OCI-LY1 (cell line): ENCODE data around the gene ST6GALNAC5.
"Not testable (repeated sequence)": the region's sequence is repeated elsewhere in the genome, so short reads cannot be mapped to it uniquely, and the experiment has no call there.

Source experiments
- H2AFZ ChIP-seq: fragments of 200-600 bp; sonication (generic), shearing (Covaris generic); 2 replicates; pipeline ENCODE4 v1.6.0; 2014; ENCODE audit warnings: antibody characterized with exemption, mild to moderate bottlenecking, low read length
- H3F3A ChIP-seq: fragments of 200-600 bp; sonication (generic), shearing (Covaris generic); 2 replicates; pipeline ENCODE4 v1.6.0; 2014; ENCODE audit warnings: mild to moderate bottlenecking, antibody characterized with exemption, low read length, moderate library complexity; ENCODE audit not compliant: insufficient read depth
- H3K27ac ChIP-seq: fragments of 200-600 bp; sonication (generic); 2 replicates; pipeline ENCODE4 v1.5.1; 2014; ENCODE audit warnings: low read length, mixed run types, mild to moderate bottlenecking, low read depth; ENCODE audit not compliant: poor library complexity, severe bottlenecking
- H3K27me3 ChIP-seq: fragments of 200-600 bp; sonication (generic); 2 replicates; pipeline ENCODE4 v1.6.0; 2014; ENCODE audit warnings: antibody characterized with exemption, mild to moderate bottlenecking, low read length, moderate library complexity; ENCODE audit not compliant: insufficient read depth
- H3K36me3 ChIP-seq: fragments of 200-600 bp; sonication (generic); 2 replicates; pipeline ENCODE4 v1.6.1; 2014; ENCODE audit warnings: mild to moderate bottlenecking, antibody characterized with exemption, low read length, moderate library complexity, mixed read lengths; ENCODE audit not compliant: insufficient read depth
- H3K4me1 ChIP-seq: fragments of 200-600 bp; sonication (generic); 2 replicates; pipeline ENCODE4 v1.5.1; 2014; ENCODE audit warnings: mild to moderate bottlenecking, low read length, moderate library complexity; ENCODE audit not compliant: insufficient read depth, severe bottlenecking
- H3K4me2 ChIP-seq: fragments of 200-600 bp; sonication (generic), shearing (Covaris generic); 2 replicates; pipeline ENCODE4 v1.6.1; 2014; ENCODE audit warnings: low read length
- H3K4me3 ChIP-seq: fragments of 200-600 bp; sonication (generic); 2 replicates; pipeline ENCODE4 v1.5.1; 2014; ENCODE audit warnings: low read length, low read depth, mild to moderate bottlenecking, mixed read lengths; ENCODE audit not compliant: poor library complexity, severe bottlenecking
- H3K79me2 ChIP-seq: fragments of 200-600 bp; shearing (Covaris generic); 2 replicates; pipeline ENCODE4 v1.6.1; 2016; ENCODE audit warnings: mixed run types, low read length, mixed read lengths; ENCODE audit not compliant: insufficient read depth
- H3K9ac ChIP-seq: fragments of 200-600 bp; sonication (generic), shearing (Covaris generic); 2 replicates; pipeline ENCODE4 v1.6.1; 2014; ENCODE audit warnings: mild to moderate bottlenecking, low read length, mixed read lengths
- H3K9me2 ChIP-seq: fragments of 200-600 bp; sonication (generic), shearing (Covaris generic); 2 replicates; pipeline ENCODE4 v1.6.1; 2014; ENCODE audit warnings: low read depth, mild to moderate bottlenecking, low read length, mixed read lengths
- H3K9me3 ChIP-seq: fragments of 200-600 bp; shearing (Covaris generic); 2 replicates; pipeline ENCODE4 v1.6.1; 2014; ENCODE audit warnings: low read length, mixed read lengths
- H4K20me1 ChIP-seq: fragments of 200-600 bp; sonication (generic), shearing (Covaris generic); 2 replicates; pipeline ENCODE4 v1.6.0; 2016; ENCODE audit warnings: mild to moderate bottlenecking, low read length; ENCODE audit not compliant: insufficient read depth
- EZH2 ChIP-seq: fragments of 200-600 bp; sonication (generic), shearing (Covaris generic); IDR thresholded peaks from 2 replicates; pipeline ENCODE4 v1.8.0; 2017; ENCODE audit warnings: borderline replicate concordance, mixed run types, mild to moderate bottlenecking, antibody characterized with exemption, low read length, moderate library complexity, mixed read lengths
- TF ChIP-seq, protein P1 (sequence below): fragments of 200-600 bp; sonication (generic), shearing (Covaris generic); IDR thresholded peaks from 2 replicates; pipeline ENCODE4 v1.5.1; 2017; ENCODE audit warnings: mild to moderate bottlenecking, antibody characterized with exemption, low read length, moderate library complexity, mixed read lengths

ST6GALNAC5 gene

DNA sequence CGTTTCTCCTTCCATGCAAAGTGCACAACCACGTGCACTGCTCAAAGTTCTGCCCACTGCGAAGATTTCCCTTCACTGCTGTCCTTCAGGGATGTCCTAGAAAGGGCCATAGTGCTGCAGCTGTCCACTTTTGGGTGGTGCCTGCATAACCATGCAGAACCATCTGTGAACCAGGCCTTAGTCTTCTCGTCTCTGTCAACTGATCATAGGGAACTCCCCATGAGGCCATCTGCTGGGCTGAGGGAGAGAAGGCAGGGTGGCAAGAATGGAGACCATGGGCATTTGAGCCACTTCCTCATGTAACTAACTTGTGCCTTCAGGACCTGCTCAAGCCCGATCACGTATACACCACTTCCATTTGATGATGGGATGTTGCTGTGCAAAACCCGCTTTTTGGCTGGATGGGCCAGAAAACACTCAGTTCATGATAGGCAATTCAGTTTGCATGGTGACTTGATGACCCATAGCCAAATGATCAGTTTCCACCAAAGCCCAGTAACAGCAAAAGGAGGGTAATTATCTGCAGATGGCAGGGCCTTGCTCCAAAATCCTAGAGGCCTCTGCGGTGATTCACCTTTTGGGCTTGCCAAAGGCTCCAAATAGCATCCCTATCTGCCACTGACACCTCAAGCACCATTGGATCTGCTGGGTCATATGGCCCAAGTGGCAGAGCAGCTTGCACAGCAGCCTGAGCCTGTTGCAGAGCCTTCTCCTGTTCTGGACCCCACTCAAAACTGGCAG, 9.5 kb downstream of the ST6GALNAC5 start:
- no peak overlapping the region for H3K27ac ChIP-seq
- no peaks in the 10 kb centered on the region for H3K9me2 ChIP-seq
- H3F3A ChIP-seq: no peaks in the 10 kb centered on the region
- no peak overlapping the region for H3K9ac ChIP-seq
- TF ChIP-seq EZH2: no peak
- TF ChIP-seq, protein P1, sequence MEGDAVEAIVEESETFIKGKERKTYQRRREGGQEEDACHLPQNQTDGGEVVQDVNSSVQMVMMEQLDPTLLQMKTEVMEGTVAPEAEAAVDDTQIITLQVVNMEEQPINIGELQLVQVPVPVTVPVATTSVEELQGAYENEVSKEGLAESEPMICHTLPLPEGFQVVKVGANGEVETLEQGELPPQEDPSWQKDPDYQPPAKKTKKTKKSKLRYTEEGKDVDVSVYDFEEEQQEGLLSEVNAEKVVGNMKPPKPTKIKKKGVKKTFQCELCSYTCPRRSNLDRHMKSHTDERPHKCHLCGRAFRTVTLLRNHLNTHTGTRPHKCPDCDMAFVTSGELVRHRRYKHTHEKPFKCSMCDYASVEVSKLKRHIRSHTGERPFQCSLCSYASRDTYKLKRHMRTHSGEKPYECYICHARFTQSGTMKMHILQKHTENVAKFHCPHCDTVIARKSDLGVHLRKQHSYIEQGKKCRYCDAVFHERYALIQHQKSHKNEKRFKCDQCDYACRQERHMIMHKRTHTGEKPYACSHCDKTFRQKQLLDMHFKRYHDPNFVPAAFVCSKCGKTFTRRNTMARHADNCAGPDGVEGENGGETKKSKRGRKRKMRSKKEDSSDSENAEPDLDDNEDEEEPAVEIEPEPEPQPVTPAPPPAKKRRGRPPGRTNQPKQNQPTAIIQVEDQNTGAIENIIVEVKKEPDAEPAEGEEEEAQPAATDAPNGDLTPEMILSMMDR: no peak
- H3K4me1 ChIP-seq: no peaks in the 10 kb centered on the region
- no peaks in the 10 kb centered on the region for H3K27me3 ChIP-seq
- no peaks in the 10 kb centered on the region for H4K20me1 ChIP-seq
- H3K79me2 ChIP-seq: no peaks in the 10 kb centered on the region
- no peak overlapping the region for H3K4me3 ChIP-seq
- H2AFZ ChIP-seq: no peak overlapping the region
- no peaks in the 10 kb centered on the region for H3K9me3 ChIP-seq
- no peaks in the 10 kb centered on the region for H3K36me3 ChIP-seq
- no peak overlapping the region for H3K4me2 ChIP-seq

DNA sequence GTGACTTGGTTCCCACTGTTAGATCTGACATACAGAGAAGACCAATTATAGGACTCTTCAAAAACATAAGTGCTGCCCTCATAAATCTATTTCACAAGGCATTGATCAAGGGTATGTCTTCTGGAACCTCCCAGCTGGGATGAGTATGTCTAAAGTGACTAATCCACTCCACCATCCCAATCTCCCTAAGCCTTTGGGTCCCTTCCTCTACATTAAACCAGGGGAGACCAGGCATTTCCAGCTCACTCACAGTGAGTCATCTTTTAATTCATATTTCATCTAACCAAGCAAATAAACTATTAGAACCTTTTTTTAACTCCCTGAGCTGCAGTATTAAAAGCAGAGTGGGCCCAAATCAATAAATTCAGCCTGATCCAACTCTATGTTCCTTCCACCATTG, 11.7 kb downstream of the ST6GALNAC5 start:
- H3F3A ChIP-seq, H3K27me3 ChIP-seq, H3K36me3 ChIP-seq, H3K9me2 ChIP-seq, H3K4me3 ChIP-seq, H3K9ac ChIP-seq, H3K79me2 ChIP-seq, H3K4me1 ChIP-seq, H4K20me1 ChIP-seq, H3K27ac ChIP-seq, H2AFZ ChIP-seq, H3K9me3 ChIP-seq, H3K4me2 ChIP-seq: not testable (repeated sequence)

DNA sequence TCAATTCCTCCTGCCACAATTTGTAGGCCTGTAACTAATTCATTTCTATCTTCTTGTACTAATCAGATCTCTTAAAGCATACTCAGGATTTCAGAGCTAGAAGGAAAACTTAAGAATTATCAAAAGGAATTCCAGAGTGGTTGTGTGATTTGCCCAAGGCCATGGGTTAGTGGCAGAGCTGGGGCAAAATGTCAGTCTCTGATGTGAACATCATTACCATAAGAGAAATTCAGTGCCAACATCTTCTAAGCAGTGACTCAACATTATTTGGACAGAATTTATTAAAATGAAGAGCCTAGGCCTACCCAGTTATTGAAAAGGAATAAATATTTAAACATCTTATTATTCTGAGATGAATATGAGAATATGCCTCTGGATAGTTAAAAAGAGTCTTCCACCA, 14.5 kb downstream of the ST6GALNAC5 start:
- H3K4me3 ChIP-seq: no peak overlapping the region
- H3K9me2 ChIP-seq: no peaks in the 10 kb centered on the region
- H3F3A ChIP-seq: no peaks in the 10 kb centered on the region
- no peaks in the 10 kb centered on the region for H3K27me3 ChIP-seq
- H3K9ac ChIP-seq: no peak overlapping the region
- no peak overlapping the region for H2AFZ ChIP-seq
- H3K4me2 ChIP-seq: no peak overlapping the region
- no peaks in the 10 kb centered on the region for H3K36me3 ChIP-seq
- no peaks in the 10 kb centered on the region for H3K79me2 ChIP-seq
- H3K9me3 ChIP-seq: no peaks in the 10 kb centered on the region
- no peak for TF ChIP-seq EZH2
- TF ChIP-seq, protein P1: no peak
- H4K20me1 ChIP-seq: no peaks in the 10 kb centered on the region
- no peak overlapping the region for H3K27ac ChIP-seq
- no peaks in the 10 kb centered on the region for H3K4me1 ChIP-seq

DNA sequence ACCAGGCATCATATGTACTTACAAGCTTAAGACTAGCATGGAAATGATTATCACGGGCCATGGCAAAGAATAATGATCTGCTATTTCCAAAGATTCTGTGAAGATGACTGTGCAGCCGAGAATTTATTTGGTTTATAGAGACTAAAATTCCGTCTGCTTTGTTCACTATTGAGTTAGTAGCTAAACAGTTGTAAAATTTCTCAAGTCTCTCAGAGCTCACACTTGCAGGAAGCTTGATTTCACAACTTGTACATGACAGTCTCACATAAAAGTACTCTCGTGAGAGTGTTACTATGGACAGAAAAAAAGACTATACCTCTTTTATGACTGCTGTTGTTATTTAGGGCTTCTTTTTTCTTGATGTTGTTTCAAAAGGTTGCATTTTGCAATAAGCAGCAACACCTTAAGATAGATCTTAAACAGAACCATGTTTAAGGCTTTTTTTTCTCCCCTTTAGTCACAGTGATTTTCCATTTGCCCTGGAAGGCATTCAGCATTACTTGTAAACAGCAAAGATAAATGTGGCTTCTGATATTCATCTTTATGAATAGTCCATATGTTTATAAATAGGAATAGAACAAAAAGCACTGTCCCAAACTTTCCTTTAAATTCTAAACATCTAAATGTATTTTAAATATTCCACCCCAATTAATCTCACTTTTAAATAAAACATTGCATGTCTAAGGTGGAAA, 24.8 kb downstream of the ST6GALNAC5 start:
- no peaks in the 10 kb centered on the region for H3F3A ChIP-seq
- no peaks in the 10 kb centered on the region for H3K9me2 ChIP-seq
- no peaks in the 10 kb centered on the region for H3K4me1 ChIP-seq
- no peaks in the 10 kb centered on the region for H4K20me1 ChIP-seq
- H3K27me3 ChIP-seq: no peaks in the 10 kb centered on the region
- no peak overlapping the region for H3K27ac ChIP-seq
- no peak overlapping the region for H3K9ac ChIP-seq
- no peak overlapping the region for H3K4me2 ChIP-seq
- H3K79me2 ChIP-seq: no peaks in the 10 kb centered on the region
- no peak overlapping the region for H3K4me3 ChIP-seq
- TF ChIP-seq, protein P1: no peak
- TF ChIP-seq EZH2: no peak
- no peaks in the 10 kb centered on the region for H3K9me3 ChIP-seq
- no peaks in the 10 kb centered on the region for H3K36me3 ChIP-seq
- no peak overlapping the region for H2AFZ ChIP-seq
